Measurements from ENCODE around the gene NNMT.

Gene NNMT

GRCh38 chr11:114263513-114264170 lies 32.6 kb upstream of the NNMT start:
- no peak for DNase-seq

- DNase-seq = no peak
Measured at GRCh38 chr11:114264381-114264780, 31.8 kb upstream of the NNMT start.

- DNase-seq = no peak
Measured at GRCh38 chr11:114265122-114265878, 30.9 kb upstream of the NNMT start.

DNA sequence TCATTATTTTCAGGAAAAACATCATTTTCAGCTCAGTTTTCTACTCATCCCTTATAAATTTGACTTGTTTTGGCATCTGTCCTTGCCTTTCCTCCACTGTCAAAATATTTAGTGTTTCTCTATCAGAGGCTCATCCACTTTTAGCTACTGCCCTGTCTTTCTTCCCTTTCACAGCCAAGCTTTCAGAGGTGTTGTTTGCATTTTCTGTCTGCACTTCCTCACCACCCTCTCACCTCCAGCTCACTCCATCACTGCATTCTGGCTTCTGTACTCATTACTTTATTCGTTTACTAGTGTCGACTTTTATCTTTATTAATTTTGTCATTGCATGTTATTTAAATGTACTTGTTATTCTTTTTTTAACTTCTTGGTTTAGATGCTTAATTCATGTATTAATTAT lies 26.7 kb upstream of the NNMT start:
- DNase-seq = no peak

- DNase-seq = no peak
Measured at GRCh38 chr11:114270531-114271270, 25.5 kb upstream of the NNMT start.

DNA sequence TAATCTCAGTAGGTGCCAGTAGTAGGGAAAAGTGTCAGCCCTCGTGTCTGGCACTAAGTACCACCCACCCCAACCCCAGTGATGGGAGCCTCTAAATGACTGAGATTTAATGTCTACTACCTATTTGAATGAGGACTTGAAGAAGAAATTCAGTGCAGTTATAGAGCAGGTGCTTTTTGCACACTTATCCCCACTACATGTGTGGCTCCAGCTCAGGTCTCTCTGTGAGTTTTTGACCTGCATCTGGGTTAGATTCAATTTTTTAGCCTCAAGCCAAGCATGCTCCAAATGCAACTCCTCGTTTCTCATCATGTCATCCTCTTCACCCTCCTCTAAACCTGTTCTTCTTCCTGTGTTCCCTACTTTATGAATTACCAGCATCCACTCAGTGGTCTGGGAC lies 24.9 kb upstream of the NNMT start:
- DNase-seq = no peak

DNA sequence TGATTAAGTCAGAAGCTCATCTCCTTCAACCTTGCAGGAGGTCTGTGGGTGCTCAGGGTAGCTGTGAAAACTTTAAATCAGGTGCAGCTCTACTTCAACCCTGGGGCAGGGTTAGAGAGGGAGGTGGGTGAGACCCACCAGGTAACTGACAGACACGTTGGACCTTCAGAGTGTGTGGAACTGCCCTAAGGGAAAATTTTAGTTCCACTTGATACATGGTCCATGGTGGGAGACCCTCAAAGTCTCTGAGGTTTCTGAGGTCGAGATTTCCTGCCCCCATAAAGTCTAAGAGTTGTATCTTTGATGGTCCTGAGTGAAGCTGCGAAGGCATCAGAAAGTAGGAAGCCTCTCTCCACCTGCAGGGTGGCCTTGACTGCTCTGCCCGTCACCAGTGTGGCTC lies 23.9 kb upstream of the NNMT start:
- no peak for DNase-seq

DNA sequence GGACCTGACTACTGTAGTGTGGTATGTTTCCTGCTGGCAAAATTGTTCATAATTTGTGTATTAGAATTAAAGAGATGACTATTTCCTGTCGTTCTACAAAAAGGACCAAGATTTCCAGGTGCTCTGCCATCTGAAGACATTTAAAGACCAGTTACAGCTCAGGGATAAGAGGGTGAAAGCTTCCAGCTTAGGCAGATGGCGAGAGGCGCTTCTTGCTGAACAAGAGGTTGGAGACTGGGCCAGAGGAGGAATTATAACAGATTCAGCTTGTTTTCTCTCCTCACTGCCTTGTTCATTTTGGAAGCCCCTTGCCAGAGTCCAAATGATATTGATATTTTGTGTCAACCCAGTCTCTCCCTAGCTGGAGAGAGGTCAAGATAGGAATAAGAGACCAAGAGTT lies 23.1 kb upstream of the NNMT start:
- no peak for DNase-seq

DNA sequence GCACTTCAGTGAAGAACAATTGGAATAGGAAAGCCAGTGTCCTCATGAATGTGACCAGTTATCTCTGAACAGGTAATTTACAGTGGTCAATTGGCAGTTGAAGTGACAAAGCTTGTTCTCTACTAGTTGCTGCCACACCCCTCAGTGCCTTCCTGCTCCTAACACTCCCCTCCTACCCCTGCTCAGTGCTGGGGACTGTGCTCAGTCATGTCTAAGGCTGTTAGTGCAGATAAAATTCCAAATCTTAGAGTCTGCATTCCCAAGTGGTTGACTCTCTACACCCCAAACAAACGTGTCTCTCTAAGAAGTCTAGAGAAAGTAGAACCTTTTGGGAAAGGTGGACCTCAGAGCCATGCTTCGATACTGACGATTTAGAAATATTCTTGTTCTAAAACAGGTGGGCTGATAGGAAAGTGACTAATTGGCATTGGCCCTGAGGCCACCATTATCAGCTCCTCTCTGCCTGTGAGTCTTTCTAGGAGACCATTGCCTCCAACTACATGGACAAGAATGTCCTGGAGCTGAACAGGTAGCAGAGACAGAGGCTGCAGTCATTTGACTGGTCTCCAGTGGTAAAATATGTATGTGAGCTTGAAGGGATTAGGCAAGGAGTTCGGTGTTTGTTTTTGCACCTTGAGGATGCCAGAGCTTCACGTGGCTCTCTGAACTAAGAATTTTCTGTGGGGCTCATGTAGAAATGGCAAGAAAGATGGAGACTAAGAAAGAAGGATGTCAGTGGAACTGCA lies 22.1 kb upstream of the NNMT start:
- no peak for DNase-seq

GRCh38 chr11:114274637-114275036 lies 21.6 kb upstream of the NNMT start:
- no peak for DNase-seq

- no peak for DNase-seq
Measured at GRCh38 chr11:114275280-114275679, 20.9 kb upstream of the NNMT start.

DNA sequence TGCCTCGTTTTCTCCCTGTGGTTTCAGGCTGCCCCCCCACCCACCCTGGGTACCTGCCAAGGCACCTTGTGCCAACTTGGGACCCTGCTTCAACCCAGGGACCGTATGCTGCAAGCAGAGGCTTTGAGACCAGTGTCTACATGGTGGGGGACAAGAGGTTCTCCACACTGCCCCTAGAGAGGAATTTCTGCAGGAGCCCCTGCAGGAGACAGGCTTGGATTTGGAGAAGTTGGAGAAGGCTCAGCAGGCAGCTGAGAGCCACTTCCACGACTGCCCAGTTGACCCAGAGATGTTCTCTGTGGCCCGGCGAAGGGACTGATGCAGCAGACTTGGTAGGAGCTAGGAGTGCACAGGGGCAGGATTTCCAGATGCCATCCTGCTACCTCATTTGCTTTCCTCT lies 20.1 kb upstream of the NNMT start:
- DNase-seq = no peak

DNA sequence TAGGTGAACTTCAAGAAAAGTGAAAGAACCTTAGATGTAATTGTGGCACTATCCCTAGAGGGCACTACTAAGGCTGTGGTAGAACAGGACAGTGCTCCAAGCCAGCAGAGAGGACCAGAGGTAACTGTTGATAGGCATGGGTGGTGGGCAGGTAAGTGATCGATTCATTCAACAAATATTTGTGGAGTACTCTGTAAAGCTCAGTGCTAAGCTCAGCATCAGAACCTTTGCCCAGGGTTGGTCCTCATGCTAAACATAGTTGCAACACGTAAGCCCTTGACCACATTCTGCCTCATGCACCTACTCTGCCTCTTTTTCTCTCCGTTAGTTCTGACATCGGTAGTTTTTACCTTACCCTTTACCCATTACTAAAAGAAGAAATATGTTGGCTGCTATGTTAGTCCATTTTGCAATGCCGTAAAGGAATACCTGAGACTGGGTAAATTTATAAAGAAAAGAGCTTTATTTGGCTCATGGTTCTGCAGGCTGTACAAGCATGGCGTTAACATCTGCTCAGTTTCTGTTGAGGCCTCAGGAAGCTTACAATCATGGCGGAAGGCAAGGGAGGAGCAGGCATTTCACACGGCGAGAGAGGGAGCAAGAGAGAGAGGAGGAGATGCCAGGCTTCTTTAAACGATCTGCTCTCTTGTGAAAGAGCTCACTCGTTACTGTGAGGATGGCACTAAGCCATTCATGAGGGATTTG lies 18.4 kb upstream of the NNMT start:
- DNase-seq = no peak

GRCh38 chr11:114278342-114279065 lies 17.7 kb upstream of the NNMT start:
- DNase-seq = no peak

DNA sequence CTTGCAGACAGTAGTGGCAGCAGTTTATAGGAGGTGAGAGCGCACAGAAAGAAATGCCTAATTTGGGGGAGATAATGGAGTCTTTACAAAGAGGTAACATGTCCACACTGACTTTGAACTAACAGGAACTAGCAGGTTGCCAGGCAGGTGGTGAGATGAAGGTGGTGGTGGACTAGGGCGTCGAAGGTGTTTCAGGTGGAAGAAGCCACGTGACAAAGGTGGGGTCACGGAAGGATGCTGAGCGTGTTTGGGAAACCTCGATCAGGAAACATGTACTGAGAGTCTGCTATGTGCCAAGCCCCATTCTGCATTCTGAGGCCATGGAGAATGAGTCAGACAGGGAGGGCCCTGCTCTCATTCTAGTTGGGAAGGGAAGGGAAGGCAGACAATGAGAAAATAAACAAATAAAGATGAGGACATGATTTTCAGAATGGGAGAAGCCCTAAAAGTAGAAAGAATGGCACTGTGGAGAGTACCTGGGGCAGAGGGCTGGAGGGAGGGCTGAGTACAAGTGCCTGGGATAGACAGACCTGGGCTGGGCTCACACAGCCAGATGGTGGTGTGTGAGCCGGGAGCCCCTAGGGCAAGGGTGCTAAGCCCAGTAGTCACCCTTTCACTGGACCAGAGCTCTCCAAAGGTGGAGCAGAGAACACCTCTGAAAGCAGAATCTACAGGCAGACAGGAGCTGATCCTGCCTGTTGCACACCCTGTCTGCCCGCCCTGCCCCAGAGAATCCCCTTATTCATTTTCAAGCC lies 16.2 kb upstream of the NNMT start:
- no peak for DNase-seq

- peak; percentile 70 for DNase-seq
Measured at GRCh38 chr11:114280696-114281095, 15.5 kb upstream of the NNMT start.

GRCh38 chr11:114281388-114281956 lies 14.7 kb upstream of the NNMT start:
- no peak for DNase-seq

- no peak for DNase-seq
Measured at GRCh38 chr11:114282488-114282887, 13.7 kb upstream of the NNMT start.

DNA sequence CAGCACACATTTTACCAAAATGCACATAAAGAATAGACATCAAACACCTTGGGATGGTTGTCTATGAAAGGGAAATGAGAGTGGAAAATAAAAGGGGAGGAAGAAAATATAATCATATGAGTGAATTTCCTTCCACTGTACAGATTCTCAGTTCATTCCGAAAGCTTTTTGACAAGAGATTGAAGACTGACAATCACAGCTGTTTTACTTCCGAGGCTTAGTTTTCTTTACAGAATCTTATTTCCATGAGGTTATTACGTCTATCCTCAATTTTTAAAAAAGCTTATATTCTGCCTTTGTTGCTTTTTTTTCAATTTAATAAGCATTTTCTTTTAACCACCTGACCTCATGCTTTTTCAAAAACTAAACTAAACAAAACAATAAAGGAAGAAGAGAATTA lies 12.8 kb upstream of the NNMT start:
- DNase-seq = no peak

- DNase-seq = no peak
Measured at GRCh38 chr11:114284021-114284420, 12.2 kb upstream of the NNMT start.

GRCh38 chr11:114284914-114285313 lies 11.3 kb upstream of the NNMT start:
- DNase-seq = no peak
